ENCODE measurements around the gene ZNF423. TPM values are rescaled to one million over a fixed set of nuclear protein-coding genes. Genes with fewer than 3 reads are reported as not detected.

The ZNF423 gene
- total RNA-seq, 2 experiments from 2014 or later, result not detected

GRCh38 chr16:49833796-49834530 is 21.9 kb downstream of the ZNF423 start:
- ChIA-PET CTCF (no interaction called here), POLR2A (no interaction called here)

- POLR2A ChIA-PET, result no interaction called here
- CTCF ChIA-PET, result no interaction called here
Measured at GRCh38 chr16:49833085-49833484, 22.8 kb downstream of the ZNF423 start.

GRCh38 chr16:49832177-49832576 is 23.7 kb downstream of the ZNF423 start:
- POLR2A ChIA-PET, result no interaction called here
- CTCF ChIA-PET, result no interaction called here

- CTCF ChIA-PET, result no interaction called here
- POLR2A ChIA-PET, result no interaction called here
Measured at GRCh38 chr16:49830873-49831272, 25.0 kb downstream of the ZNF423 start.

- ChIA-PET POLR2A (no interaction called here), CTCF (no interaction called here)
Measured at GRCh38 chr16:49828533-49829267, 27.2 kb downstream of the ZNF423 start.

- POLR2A ChIA-PET, result no interaction called here
- CTCF ChIA-PET, result no interaction called here
Measured at GRCh38 chr16:49827805-49828438, 28.0 kb downstream of the ZNF423 start.

GRCh38 chr16:49826515-49826914 is 29.4 kb downstream of the ZNF423 start:
- CTCF ChIA-PET, result no interaction called here
- POLR2A ChIA-PET, result no interaction called here

- CTCF ChIA-PET, result no interaction called here
- POLR2A ChIA-PET, result no interaction called here
Measured at GRCh38 chr16:49825041-49825440, 30.9 kb downstream of the ZNF423 start.

GRCh38 chr16:49824593-49824992 is 31.3 kb downstream of the ZNF423 start:
- POLR2A ChIA-PET, result no interaction called here
- CTCF ChIA-PET, result no interaction called here

- POLR2A ChIA-PET, result no interaction called here
Measured at GRCh38 chr16:49822649-49823370, 33.1 kb downstream of the ZNF423 start.

GRCh38 chr16:49821614-49822282 is 34.2 kb downstream of the ZNF423 start:
- ChIA-PET POLR2A (no interaction called here), CTCF (no interaction called here)

More at GRCh38 chr16:49822649-49823370, 33.1 kb downstream of the ZNF423 start:
- CTCF ChIA-PET, result no interaction called here

- ChIA-PET CTCF (no interaction called here), POLR2A (no interaction called here)
Measured at GRCh38 chr16:49821156-49821555, 34.8 kb downstream of the ZNF423 start.

- POLR2A ChIA-PET, result no interaction called here
- CTCF ChIA-PET, result no interaction called here
Measured at GRCh38 chr16:49817754-49818507, 38.0 kb downstream of the ZNF423 start.

- POLR2A ChIA-PET, result no interaction called here
- CTCF ChIA-PET, result interaction anchor here (0.6 kb wide), 1 partner anchor 30 kb away, joined by 4 read pairs; no protein-coding TSS in a partner anchor
Measured at GRCh38 chr16:49816875-49817274, 39.0 kb downstream of the ZNF423 start.

- CTCF ChIA-PET, result no interaction called here
- POLR2A ChIA-PET, result interaction anchor here (0.6 kb wide), 1 partner anchor 78 kb away, joined by 3 read pairs; no protein-coding TSS in a partner anchor
Measured at GRCh38 chr16:49811644-49812334, 44.1 kb downstream of the ZNF423 start.

GRCh38 chr16:49810831-49811230 is 45.1 kb downstream of the ZNF423 start:
- CTCF ChIA-PET, result no interaction called here
- POLR2A ChIA-PET, result no interaction called here

GRCh38 chr16:49809561-49809960 is 46.4 kb downstream of the ZNF423 start:
- POLR2A ChIA-PET, result no interaction called here
- CTCF ChIA-PET, result no interaction called here

GRCh38 chr16:49809062-49809461 is 46.9 kb downstream of the ZNF423 start:
- POLR2A ChIA-PET, result no interaction called here
- CTCF ChIA-PET, result no interaction called here

GRCh38 chr16:49806446-49806845 is 49.5 kb downstream of the ZNF423 start:
- CTCF ChIA-PET, result no interaction called here
- POLR2A ChIA-PET, result no interaction called here
